Astrocyte (in vitro differentiated cells and primary cell): Measurements from ENCODE around the gene TMEM179. TPM values are rescaled to one million over a fixed set of nuclear protein-coding genes. Genes with fewer than 3 reads are reported as not detected.

Source experiments
- DNase-seq: peaks from one replicate; pipeline ENCODE4 v3.0.0-alpha.2; 2010; ENCODE audit warnings: low read depth
- FAIRE-seq: peaks from 2 replicates; lab custom pipeline; 2011; peaks lifted over from hg19 to GRCh38; lab: Jason Lieb, UNC
- H2AFZ ChIP-seq: 2 replicates; pipeline ENCODE4 v1.6.0; 2012; ENCODE audit warnings: low read depth, low read length, inconsistent platforms
- H3K27ac ChIP-seq: 2 replicates; pipeline ENCODE4 v1.5.1; 2011; ENCODE audit warnings: low read depth, low read length, inconsistent platforms
- H3K27me3 ChIP-seq: 2 replicates; pipeline ENCODE4 v1.6.0; 2011; ENCODE audit warnings: low read length, inconsistent platforms; ENCODE audit not compliant: insufficient read depth
- H3K36me3 ChIP-seq: 2 replicates; pipeline ENCODE4 v1.5.1; 2011; ENCODE audit warnings: low read length, inconsistent platforms; ENCODE audit not compliant: insufficient read depth
- H3K4me1 ChIP-seq: 2 replicates; pipeline ENCODE4 v1.5.1; 2011; ENCODE audit warnings: low read length, inconsistent platforms; ENCODE audit not compliant: insufficient read depth
- H3K4me2 ChIP-seq: 2 replicates; pipeline ENCODE4 v1.6.0; 2012; ENCODE audit warnings: low read length, inconsistent platforms
- H3K4me3 ChIP-seq: 2 replicates; pipeline ENCODE4 v1.5.1; 2011; ENCODE audit warnings: low read depth, mild to moderate bottlenecking, low read length, inconsistent platforms; ENCODE audit not compliant: insufficient read depth
- H3K79me2 ChIP-seq: 2 replicates; pipeline ENCODE4 v1.6.0; 2012; ENCODE audit warnings: mild to moderate bottlenecking, low read length, inconsistent platforms; ENCODE audit not compliant: insufficient read depth
- H3K9ac ChIP-seq: 2 replicates; pipeline ENCODE4 v1.6.0; 2012; ENCODE audit warnings: mild to moderate bottlenecking, low read length, inconsistent platforms
- H3K9me3 ChIP-seq: 2 replicates; pipeline ENCODE4 v1.5.1; 2012; ENCODE audit warnings: low read depth, mild to moderate bottlenecking, low read length, inconsistent platforms; ENCODE audit not compliant: insufficient read depth
- H4K20me1 ChIP-seq: 2 replicates; pipeline ENCODE4 v1.6.0; 2012; ENCODE audit warnings: low read length, inconsistent platforms; ENCODE audit not compliant: insufficient read depth
- H3K27ac Mint-ChIP-seq: one replicate; pipeline ENCODE4 v1.8.0; 2021; ENCODE audit warnings: mild to moderate bottlenecking, mixed read lengths; ENCODE audit not compliant: unreplicated experiment
- H3K27me3 Mint-ChIP-seq: one replicate; pipeline ENCODE4 v1.8.0; 2021; ENCODE audit warnings: low read depth, mixed read lengths; ENCODE audit not compliant: unreplicated experiment
- H3K36me3 Mint-ChIP-seq: one replicate; pipeline ENCODE4 v1.8.0; 2021; ENCODE audit warnings: low read depth, mixed read lengths; ENCODE audit not compliant: unreplicated experiment
- H3K4me1 Mint-ChIP-seq: one replicate; pipeline ENCODE4 v1.8.0; 2021; ENCODE audit warnings: low read depth, mixed read lengths; ENCODE audit not compliant: unreplicated experiment
- H3K4me3 Mint-ChIP-seq: one replicate; pipeline ENCODE4 v1.8.0; 2021; ENCODE audit warnings: mild to moderate bottlenecking, moderate library complexity, mixed read lengths; ENCODE audit not compliant: unreplicated experiment
- H3K9me3 Mint-ChIP-seq: one replicate; pipeline ENCODE4 v1.8.0; 2021; ENCODE audit warnings: mild to moderate bottlenecking, mixed read lengths; ENCODE audit not compliant: unreplicated experiment
- CTCF ChIP-seq: IDR thresholded peaks from 2 replicates; pipeline ENCODE4 v1.5.1; 2011; ENCODE audit warnings: low read depth, mild to moderate bottlenecking, inconsistent platforms, low read length, moderate library complexity; ENCODE audit not compliant: insufficient read depth
- EZH2 ChIP-seq: IDR thresholded peaks from 2 replicates; pipeline ENCODE4 v1.6.1; 2012; ENCODE audit warnings: mild to moderate bottlenecking, low read length, inconsistent platforms; ENCODE audit not compliant: insufficient read depth
- total RNA-seq: library from RNA; stranded (reverse); gene quantifications from 2 replicates; pipeline ENCODE4 v1.2.1, GENCODE V29; 2021

Gene TMEM179
- total RNA-seq, 1 donor from 2014 or later, result 0.82 TPM

DNA sequence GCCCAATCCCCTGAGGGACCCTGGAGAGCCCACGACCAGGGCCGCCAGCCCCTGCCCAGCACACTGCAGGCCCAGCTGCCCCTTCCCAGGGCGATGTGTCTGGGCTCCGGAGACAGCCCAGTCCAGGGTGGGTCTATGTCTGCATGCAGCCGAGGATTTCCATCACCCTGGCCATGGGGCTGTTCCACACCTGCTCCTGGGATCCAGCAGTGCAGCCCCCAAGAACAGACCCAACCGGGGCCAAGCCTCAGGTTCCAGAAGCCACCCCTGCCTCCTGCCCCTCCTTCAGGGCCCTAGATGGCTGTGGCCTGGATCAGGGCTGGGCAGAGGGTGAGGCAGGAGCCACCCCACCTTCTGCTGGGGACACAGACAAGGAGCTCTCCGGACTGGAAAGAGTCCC, 13.5 kb downstream of the TMEM179 start:
- no peak for TF ChIP-seq EZH2
- TF ChIP-seq CTCF, result no peak
- Histone ChIP-seq H3K36me3 (no peaks in the 10 kb centered on the region), H3K9ac (no peak overlapping the region), H3K27ac (no peak overlapping the region), H3K4me3 (no peak overlapping the region), H3K4me1 (no peaks in the 10 kb centered on the region), H4K20me1 (no peaks in the 10 kb centered on the region), H3K79me2 (no peaks in the 10 kb centered on the region), H3K27me3 (no peaks in the 10 kb centered on the region), H3K9me3 (no peaks in the 10 kb centered on the region), H2AFZ (no peak overlapping the region), H3K4me2 (no peak overlapping the region)
- Mint-ChIP-seq H3K27ac (no peak overlapping the region), H3K36me3 (no peaks in the 10 kb centered on the region), H3K4me3 (no peak overlapping the region), H3K9me3 (no peaks in the 10 kb centered on the region), H3K4me1 (no peaks in the 10 kb centered on the region), H3K27me3 (peaks cover 24% of the 10 kb centered on the region)
- no peak for DNase-seq
- FAIRE-seq, result no peak

GRCh38 chr14:104590240-104590965, 14.2 kb downstream of the TMEM179 start:
- Histone ChIP-seq H3K36me3 (no peaks in the 10 kb centered on the region), H3K79me2 (no peaks in the 10 kb centered on the region), H4K20me1 (no peaks in the 10 kb centered on the region), H3K4me3 (no peak overlapping the region), H3K4me2 (no peak overlapping the region), H2AFZ (no peak overlapping the region), H3K4me1 (no peaks in the 10 kb centered on the region), H3K9me3 (no peaks in the 10 kb centered on the region), H3K9ac (no peak overlapping the region), H3K27ac (no peak overlapping the region), H3K27me3 (no peaks in the 10 kb centered on the region)
- DNase-seq (no peak), FAIRE-seq (no peak)
- peaks cover 20% of the 10 kb centered on the region for H3K27me3 Mint-ChIP-seq
- no peak overlapping the region for H3K27ac Mint-ChIP-seq
- H3K4me3 Mint-ChIP-seq, result no peak overlapping the region
- TF ChIP-seq EZH2 (no peak), CTCF (no peak)
- no peaks in the 10 kb centered on the region for H3K4me1 Mint-ChIP-seq
- H3K9me3 Mint-ChIP-seq, result no peaks in the 10 kb centered on the region
- H3K36me3 Mint-ChIP-seq, result no peaks in the 10 kb centered on the region
